ENCODE results near the gene LYSMD1. TPM values are rescaled to one million over a fixed set of nuclear protein-coding genes. Genes with fewer than 3 reads are reported as not detected.

The LYSMD1 gene
- total RNA-seq, 1 donor from 2014 or later, result 9.9 TPM

DNA sequence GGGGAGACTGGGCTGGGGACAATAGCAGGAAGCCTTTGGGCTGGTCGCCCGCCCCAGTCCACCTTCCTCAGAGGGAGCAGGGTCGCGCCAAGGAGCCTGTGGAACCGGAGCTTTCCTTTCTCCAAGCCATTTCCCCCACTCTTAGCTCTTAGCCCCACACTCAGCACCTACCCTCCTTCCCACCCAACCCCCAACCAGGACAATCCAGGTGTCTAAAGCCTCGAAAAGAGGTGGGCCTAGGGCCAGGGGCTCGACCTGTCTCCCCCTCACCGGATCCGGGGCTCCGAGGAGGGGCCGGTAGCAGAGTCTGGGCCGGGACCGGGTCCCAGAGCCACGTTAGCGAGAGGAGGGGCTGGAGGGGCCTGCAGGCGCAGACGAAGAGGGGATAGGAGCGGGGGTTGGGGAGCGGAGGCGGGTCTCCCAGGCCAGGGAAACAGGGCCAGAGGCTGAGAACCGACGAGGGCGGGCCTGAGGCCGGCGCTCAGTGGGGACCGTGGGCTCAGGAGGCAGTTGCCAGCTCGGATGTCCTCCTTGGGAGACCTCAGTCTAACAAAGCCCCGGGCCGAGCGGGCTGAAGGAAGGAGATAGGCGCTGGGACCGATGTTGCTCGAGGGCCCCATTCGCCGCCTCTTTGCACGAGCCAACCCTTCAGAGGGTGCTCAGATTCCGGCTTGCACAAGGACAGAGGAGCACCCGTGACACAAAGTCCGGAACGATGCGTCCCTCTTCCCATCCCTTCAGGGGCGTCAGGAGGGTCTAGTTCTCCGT is 20.2 kb downstream of the LYSMD1 start:
- no peak overlapping the region for H3K27ac ChIP-seq (ENCODE audit: low read depth, low read length)
- H3K9me3 ChIP-seq (ENCODE audit: insufficient read depth, low read depth, low read length), result no peaks in the 10 kb centered on the region
- no peaks in the 10 kb centered on the region for H3K36me3 ChIP-seq (ENCODE audit: insufficient read depth, low read length)
- peaks cover 5% of the 10 kb centered on the region for H3K36me3 Mint-ChIP-seq (ENCODE audit: low read depth, unreplicated experiment)
- peaks cover 12% of the 10 kb centered on the region for H4K20me1 ChIP-seq (ENCODE audit: insufficient read depth, low read length)
- H3K9me3 Mint-ChIP-seq (ENCODE audit: unreplicated experiment), result no peaks in the 10 kb centered on the region
- H2AFZ ChIP-seq (ENCODE audit: low read depth, low read length), result peak overlapping the region; percentile 82
- peaks cover 18% of the 10 kb centered on the region for H3K27me3 Mint-ChIP-seq (ENCODE audit: low read depth, unreplicated experiment)
- DNase-seq (ENCODE audit: low read depth), result no peak
- peaks cover 2% of the 10 kb centered on the region for H3K27me3 ChIP-seq (ENCODE audit: insufficient read depth, low read length)
- H3K79me2 ChIP-seq (ENCODE audit: insufficient read depth, low read length), result no peaks in the 10 kb centered on the region
- FAIRE-seq, result no peak
- peaks cover 14% of the 10 kb centered on the region for H3K4me1 ChIP-seq (ENCODE audit: insufficient read depth, low read length)
- peaks cover 16% of the 10 kb centered on the region for H3K4me1 Mint-ChIP-seq (ENCODE audit: low read depth, unreplicated experiment)
- H3K4me2 ChIP-seq (ENCODE audit: low read length), result peak overlapping the region; percentile 84
- peak; percentile 35 for TF ChIP-seq EZH2 (IDR thresholded peaks at IDR 0.05; ENCODE audit: insufficient read depth, low read length)
- TF ChIP-seq, protein P1, sequence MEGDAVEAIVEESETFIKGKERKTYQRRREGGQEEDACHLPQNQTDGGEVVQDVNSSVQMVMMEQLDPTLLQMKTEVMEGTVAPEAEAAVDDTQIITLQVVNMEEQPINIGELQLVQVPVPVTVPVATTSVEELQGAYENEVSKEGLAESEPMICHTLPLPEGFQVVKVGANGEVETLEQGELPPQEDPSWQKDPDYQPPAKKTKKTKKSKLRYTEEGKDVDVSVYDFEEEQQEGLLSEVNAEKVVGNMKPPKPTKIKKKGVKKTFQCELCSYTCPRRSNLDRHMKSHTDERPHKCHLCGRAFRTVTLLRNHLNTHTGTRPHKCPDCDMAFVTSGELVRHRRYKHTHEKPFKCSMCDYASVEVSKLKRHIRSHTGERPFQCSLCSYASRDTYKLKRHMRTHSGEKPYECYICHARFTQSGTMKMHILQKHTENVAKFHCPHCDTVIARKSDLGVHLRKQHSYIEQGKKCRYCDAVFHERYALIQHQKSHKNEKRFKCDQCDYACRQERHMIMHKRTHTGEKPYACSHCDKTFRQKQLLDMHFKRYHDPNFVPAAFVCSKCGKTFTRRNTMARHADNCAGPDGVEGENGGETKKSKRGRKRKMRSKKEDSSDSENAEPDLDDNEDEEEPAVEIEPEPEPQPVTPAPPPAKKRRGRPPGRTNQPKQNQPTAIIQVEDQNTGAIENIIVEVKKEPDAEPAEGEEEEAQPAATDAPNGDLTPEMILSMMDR (IDR thresholded peaks at IDR 0.05; ENCODE audit: insufficient read depth, low read depth, low read length), result no peak
- H3K27ac Mint-ChIP-seq (ENCODE audit: unreplicated experiment), result no peak overlapping the region
- peak overlapping the region; percentile 71 for H3K4me3 ChIP-seq (ENCODE audit: insufficient read depth, low read depth, low read length)
- H3K4me3 Mint-ChIP-seq (ENCODE audit: unreplicated experiment), result peak overlapping the region; percentile 91
- peak overlapping the region; percentile 81 for H3K9ac ChIP-seq (ENCODE audit: low read length)

DNA sequence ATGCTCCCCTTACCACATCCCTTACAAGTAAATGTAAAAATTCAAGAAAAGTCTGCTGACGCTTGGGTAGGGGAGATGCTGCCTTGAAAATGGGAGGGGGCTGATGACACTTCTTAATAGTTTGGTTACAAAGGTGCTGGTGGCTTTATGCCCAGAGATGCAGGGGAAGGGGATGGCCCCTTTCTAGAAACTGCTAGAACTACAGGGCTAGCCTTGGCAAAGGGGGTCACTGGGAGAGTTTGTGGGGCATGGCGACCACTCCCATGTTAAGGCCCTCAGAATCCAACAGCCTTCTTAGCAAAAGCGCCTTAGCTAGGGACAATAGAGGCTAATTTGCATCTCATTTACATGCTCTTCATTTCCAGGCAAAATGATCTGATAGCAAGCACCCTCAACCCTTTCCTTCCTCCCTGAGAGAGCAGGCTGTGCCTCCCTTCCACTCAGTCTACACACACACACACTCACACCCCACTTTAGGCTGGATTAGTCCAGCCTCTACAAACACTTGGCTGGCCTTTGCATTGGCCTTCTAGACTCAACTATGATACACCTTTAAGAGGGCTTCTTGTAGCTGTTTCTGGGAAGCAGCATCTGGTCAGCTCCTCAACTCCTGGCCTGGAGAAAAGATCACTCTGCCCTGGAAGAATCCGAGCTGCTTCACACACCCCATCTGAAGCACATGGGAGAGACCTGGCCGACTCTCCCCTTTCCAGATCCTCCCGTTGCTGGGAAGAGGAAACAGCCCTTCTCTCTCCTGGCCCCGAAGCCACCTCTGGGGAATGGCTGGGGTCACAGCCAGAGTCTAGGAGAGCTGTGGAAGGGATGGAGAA is 21.0 kb downstream of the LYSMD1 start:
- Mint-ChIP-seq H3K27ac (ENCODE audit: unreplicated experiment) (no peak overlapping the region), H3K36me3 (ENCODE audit: low read depth, unreplicated experiment) (peaks cover 7% of the 10 kb centered on the region), H3K27me3 (ENCODE audit: low read depth, unreplicated experiment) (peaks cover 23% of the 10 kb centered on the region), H3K4me3 (ENCODE audit: unreplicated experiment) (peak overlapping the region; percentile 40), H3K9me3 (ENCODE audit: unreplicated experiment) (no peaks in the 10 kb centered on the region), H3K4me1 (ENCODE audit: low read depth, unreplicated experiment) (peaks cover 16% of the 10 kb centered on the region)
- Histone ChIP-seq H3K4me2 (ENCODE audit: low read length) (peak overlapping the region; percentile 84), H3K79me2 (ENCODE audit: insufficient read depth, low read length) (no peaks in the 10 kb centered on the region), H2AFZ (ENCODE audit: low read depth, low read length) (no peak overlapping the region), H3K9me3 (ENCODE audit: insufficient read depth, low read depth, low read length) (no peaks in the 10 kb centered on the region), H3K27ac (ENCODE audit: low read depth, low read length) (no peak overlapping the region), H3K4me3 (ENCODE audit: insufficient read depth, low read depth, low read length) (no peak overlapping the region), H3K9ac (ENCODE audit: low read length) (no peak overlapping the region), H3K36me3 (ENCODE audit: insufficient read depth, low read length) (no peaks in the 10 kb centered on the region), H3K4me1 (ENCODE audit: insufficient read depth, low read length) (peaks cover 14% of the 10 kb centered on the region), H3K27me3 (ENCODE audit: insufficient read depth, low read length) (peaks cover 2% of the 10 kb centered on the region), H4K20me1 (ENCODE audit: insufficient read depth, low read length) (peaks cover 12% of the 10 kb centered on the region)
- DNase-seq (ENCODE audit: low read depth), result no peak
- FAIRE-seq, result no peak
- TF ChIP-seq, protein P1 (IDR thresholded peaks at IDR 0.05; ENCODE audit: insufficient read depth, low read depth, low read length), result no peak
- TF ChIP-seq EZH2 (IDR thresholded peaks at IDR 0.05; ENCODE audit: insufficient read depth, low read length), result no peak
